Measurements from ENCODE around the gene RTN4RL1. TPM values are rescaled to one million over a fixed set of nuclear protein-coding genes. Genes with fewer than 3 reads are reported as not detected.

Gene RTN4RL1
- total and polyA plus RNA-seq, 12 donors = 1.3 to 9.4 (median 6.1) TPM

DNA sequence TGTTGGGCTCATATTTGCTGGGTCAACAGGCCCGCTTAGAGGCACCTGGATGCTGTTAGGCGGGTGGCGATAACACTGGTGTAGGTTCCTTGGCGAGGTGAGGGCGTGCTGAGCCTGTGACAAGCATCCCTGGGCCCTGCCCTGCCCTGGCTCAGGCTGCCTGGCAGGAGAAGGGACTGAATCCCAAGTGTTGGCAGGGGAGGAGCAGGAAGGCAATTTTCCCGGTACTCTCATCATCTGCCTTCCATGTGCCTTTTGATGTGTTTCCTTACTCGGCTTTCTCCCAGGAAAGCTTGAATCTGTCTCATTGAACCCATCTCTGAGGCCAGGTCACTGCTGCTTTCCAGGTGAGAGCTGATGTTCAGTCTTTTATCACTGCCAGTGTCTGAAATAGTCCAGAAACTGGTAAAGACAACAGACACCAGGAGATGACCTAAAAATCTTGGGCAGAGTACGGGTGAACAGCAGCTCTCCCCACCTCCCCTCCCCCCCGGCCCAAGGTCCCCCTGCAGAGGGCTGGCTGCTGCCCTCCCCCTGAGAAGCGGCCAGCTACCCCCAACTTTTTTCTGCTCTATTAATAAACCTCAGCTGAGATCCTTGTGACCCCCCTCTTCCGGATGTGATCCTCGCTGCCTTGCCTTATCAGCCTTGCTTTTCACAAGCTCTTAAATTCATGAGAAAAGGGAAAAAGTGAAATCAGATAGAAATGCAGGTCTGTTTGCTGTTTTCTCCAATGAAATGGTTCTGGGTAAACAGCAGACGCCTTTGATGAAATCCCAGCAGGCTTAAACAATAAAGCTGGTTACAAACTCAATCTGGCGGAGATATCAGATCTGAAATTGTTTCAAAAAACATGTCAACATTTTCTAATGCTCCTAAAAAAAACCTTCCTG, 29.0 kb downstream of the RTN4RL1 start:
- Histone ChIP-seq H3K4me3 (no peak overlapping the region), H3K36me3 (replicated peaks in 1 of 2) (no peaks in the 10 kb centered on the region), H3K27me3 (no peaks in the 10 kb centered on the region), H3K4me1 (replicated peaks in 1 of 2) (peaks cover 41 to 60% of the 10 kb centered on the region in 2 donors), H3K27ac (peak overlapping the region in 3 of 5 donors; percentile 47 to 94 (median 66)), H3K9me3 (replicated peaks in 1 of 3) (no peaks in the 10 kb centered on the region)
- no peak for TF ChIP-seq POLR2A (IDR thresholded peaks at IDR 0.05)
- TF ChIP-seq, protein P1, sequence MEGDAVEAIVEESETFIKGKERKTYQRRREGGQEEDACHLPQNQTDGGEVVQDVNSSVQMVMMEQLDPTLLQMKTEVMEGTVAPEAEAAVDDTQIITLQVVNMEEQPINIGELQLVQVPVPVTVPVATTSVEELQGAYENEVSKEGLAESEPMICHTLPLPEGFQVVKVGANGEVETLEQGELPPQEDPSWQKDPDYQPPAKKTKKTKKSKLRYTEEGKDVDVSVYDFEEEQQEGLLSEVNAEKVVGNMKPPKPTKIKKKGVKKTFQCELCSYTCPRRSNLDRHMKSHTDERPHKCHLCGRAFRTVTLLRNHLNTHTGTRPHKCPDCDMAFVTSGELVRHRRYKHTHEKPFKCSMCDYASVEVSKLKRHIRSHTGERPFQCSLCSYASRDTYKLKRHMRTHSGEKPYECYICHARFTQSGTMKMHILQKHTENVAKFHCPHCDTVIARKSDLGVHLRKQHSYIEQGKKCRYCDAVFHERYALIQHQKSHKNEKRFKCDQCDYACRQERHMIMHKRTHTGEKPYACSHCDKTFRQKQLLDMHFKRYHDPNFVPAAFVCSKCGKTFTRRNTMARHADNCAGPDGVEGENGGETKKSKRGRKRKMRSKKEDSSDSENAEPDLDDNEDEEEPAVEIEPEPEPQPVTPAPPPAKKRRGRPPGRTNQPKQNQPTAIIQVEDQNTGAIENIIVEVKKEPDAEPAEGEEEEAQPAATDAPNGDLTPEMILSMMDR (IDR thresholded peaks at IDR 0.05) = no peak
- DNase-seq = peak in 1 of 7 donors; percentile 37
- WGBS, 4 donors = 51 to 64% (median 55%) methylated on average over 9 to 14 of the region's 14 CpGs
- intact Hi-C loops (cut with DNase I) = no loop called here

DNA sequence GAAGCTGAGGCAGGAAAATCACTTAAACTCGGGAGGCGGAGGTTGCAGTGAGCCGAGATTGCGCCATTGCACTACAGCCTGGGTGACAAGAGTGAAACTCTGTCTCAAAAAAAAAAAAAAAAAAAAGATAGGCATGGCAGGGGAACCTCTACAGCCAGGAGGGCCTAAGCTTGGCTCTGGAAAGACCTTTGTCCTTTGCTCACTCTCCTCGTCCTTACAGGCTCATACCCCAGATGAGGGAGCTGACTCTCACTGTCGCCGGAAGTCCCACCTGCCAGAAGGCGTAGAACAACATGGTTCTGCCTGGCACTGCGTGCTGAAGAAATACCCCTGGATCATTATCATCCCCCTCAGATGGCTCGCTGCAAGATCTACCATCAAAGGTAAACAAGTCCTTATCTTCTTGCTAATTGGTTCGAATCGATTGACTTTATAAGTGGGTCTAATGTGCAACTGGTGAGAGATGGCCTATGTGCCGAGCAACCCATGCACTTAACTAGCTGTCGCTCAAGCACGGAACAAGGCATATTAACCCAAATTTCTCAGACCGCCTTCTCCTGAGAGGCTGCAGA, 29.7 kb downstream of the RTN4RL1 start:
- Histone ChIP-seq H3K36me3 (replicated peaks in 1 of 2) (no peaks in the 10 kb centered on the region), H3K27ac (peak overlapping the region in 2 of 5 donors; percentile 66 to 94), H3K4me3 (no peak overlapping the region), H3K4me1 (replicated peaks in 1 of 2) (peaks cover 39 to 55% of the 10 kb centered on the region in 2 donors), H3K9me3 (replicated peaks in 1 of 3) (no peaks in the 10 kb centered on the region), H3K27me3 (no peaks in the 10 kb centered on the region)
- intact Hi-C loops (cut with DNase I) = no loop called here
- no peak for DNase-seq
- no peak for TF ChIP-seq POLR2A (IDR thresholded peaks at IDR 0.05)
- TF ChIP-seq, protein P1 (IDR thresholded peaks at IDR 0.05) = no peak
- 91 to 94% (median 94%) methylated on average over 15 to 16 of the region's 16 CpGs for WGBS, 4 donors

DNA sequence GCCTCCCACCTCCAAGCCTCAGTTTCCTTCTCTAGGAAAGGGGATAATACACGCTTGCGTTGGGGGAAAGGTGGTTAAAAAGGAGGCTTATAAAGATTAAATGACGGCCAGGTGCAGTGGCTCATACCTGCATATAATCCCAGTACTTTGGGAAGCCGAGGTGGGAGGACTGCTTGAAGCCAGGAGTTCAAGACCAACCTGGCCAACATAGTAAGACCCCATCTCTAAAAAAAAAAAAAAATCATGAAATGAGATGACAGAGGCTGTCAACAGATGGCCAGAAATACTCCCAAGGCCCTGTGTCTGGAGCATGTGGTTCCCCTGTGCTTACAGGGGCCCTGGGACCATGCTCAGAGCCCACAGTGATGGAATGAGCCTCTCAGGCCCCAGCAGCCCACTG, 30.4 kb downstream of the RTN4RL1 start:
- H3K9me3 ChIP-seq (replicated peaks in 1 of 3) = no peaks in the 10 kb centered on the region
- DNase-seq = no peak
- WGBS, 4 donors = 95 to 98% (median 96%) methylated on average over 4 of the region's 4 CpGs
- intact Hi-C loops (cut with DNase I) = no loop called here
- H3K27me3 ChIP-seq = no peaks in the 10 kb centered on the region
- H3K4me1 ChIP-seq (replicated peaks in 1 of 2) = peaks cover 32 to 48% of the 10 kb centered on the region in 2 donors
- no peaks in the 10 kb centered on the region for H3K36me3 ChIP-seq (replicated peaks in 1 of 2)
- TF ChIP-seq, protein P1 (IDR thresholded peaks at IDR 0.05) = no peak
- TF ChIP-seq POLR2A (IDR thresholded peaks at IDR 0.05) = no peak
- H3K27ac ChIP-seq = no peak overlapping the region
- no peak overlapping the region for H3K4me3 ChIP-seq

DNA sequence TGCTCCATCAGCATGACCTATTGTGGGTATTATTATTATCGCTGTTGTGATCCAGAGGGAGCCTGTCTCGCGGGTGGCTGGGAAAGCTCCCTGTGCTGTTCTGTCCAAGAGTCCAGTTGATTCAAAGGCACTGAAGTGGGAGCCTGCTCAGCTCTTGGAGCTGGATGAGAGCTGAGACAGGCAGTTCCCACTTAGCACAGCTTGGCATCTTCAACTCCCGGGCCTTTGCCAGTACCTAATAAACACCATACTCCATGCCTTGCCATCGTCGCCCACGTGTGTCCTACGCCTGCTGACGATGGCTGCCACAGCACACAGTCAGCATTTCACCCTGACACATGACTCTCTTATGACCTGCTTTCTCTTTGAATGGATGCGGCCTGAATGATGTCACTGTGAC, 32.6 kb downstream of the RTN4RL1 start:
- Histone ChIP-seq H3K4me3 (no peak overlapping the region), H3K9me3 (replicated peaks in 1 of 3) (no peaks in the 10 kb centered on the region), H3K27me3 (no peaks in the 10 kb centered on the region), H3K36me3 (replicated peaks in 1 of 2) (no peaks in the 10 kb centered on the region), H3K4me1 (replicated peaks in 1 of 2) (peaks cover 12 to 40% of the 10 kb centered on the region in 2 donors), H3K27ac (no peak overlapping the region)
- WGBS, 4 donors = 80 to 94% (median 90%) methylated on average over 10 of the region's 10 CpGs
- TF ChIP-seq, protein P1 (IDR thresholded peaks at IDR 0.05) = no peak
- intact Hi-C loops (cut with DNase I) = no loop called here
- no peak for DNase-seq
